Neural progenitor cell (in vitro differentiated cells): ENCODE measurements around the gene NDFIP2. TPM values are rescaled to one million over a fixed set of nuclear protein-coding genes. Genes with fewer than 3 reads are reported as not detected.

Experiments used
- DNase-seq: peaks from one replicate; pipeline ENCODE4 v3.0.0-alpha.2; 2016; ENCODE audit warnings: low spot score
- H2AFZ ChIP-seq: fragments of 200-600 bp; sonication (generic); replicated peaks from 2 replicates; pipeline ENCODE4 v1.6.1; 2016; ENCODE audit warnings: antibody characterized with exemption
- H3F3A ChIP-seq: fragments of 200-600 bp; sonication (generic); 2 replicates; pipeline ENCODE4 v1.6.1; 2016; ENCODE audit warnings: antibody characterized with exemption, low read depth
- H3K27ac ChIP-seq: fragments of 200-600 bp; sonication (generic); 2 replicates; pipeline ENCODE4 v1.5.1; 2016; ENCODE audit warnings: mild to moderate bottlenecking
- H3K27me3 ChIP-seq: fragments of 200-600 bp; sonication (generic); 2 replicates; pipeline ENCODE4 v1.6.1; 2016; ENCODE audit warnings: mild to moderate bottlenecking, moderate library complexity
- H3K36me3 ChIP-seq: fragments of 200-600 bp; sonication (generic); 2 replicates; pipeline ENCODE4 v1.5.1; 2016
- H3K4me1 ChIP-seq: fragments of 200-600 bp; sonication (generic); 2 replicates; pipeline ENCODE4 v1.6.1; 2016; ENCODE audit warnings: mixed run types
- H3K4me2 ChIP-seq: fragments of 200-600 bp; sonication (generic); 2 replicates; pipeline ENCODE4 v1.6.1; 2016
- H3K4me3 ChIP-seq: fragments of 200-600 bp; sonication (generic); 2 replicates; pipeline ENCODE4 v1.5.1; 2016
- H3K79me2 ChIP-seq: fragments of 200-600 bp; sonication (generic); 2 replicates; pipeline ENCODE4 v1.6.1; 2016; ENCODE audit warnings: low read depth
- H3K9ac ChIP-seq: fragments of 200-600 bp; sonication (generic); 2 replicates; pipeline ENCODE4 v1.6.1; 2016
- H3K9me3 ChIP-seq: fragments of 200-600 bp; sonication (generic); 2 replicates; pipeline ENCODE4 v1.5.1; 2016; ENCODE audit warnings: low read depth
- H4K20me1 ChIP-seq: fragments of 200-600 bp; sonication (generic); 2 replicates; pipeline ENCODE4 v1.6.1; 2016; ENCODE audit warnings: low read depth
- H3K27ac Mint-ChIP-seq: 3 replicates; pipeline ENCODE4 v1.8.0; 2021; ENCODE audit warnings: mixed read lengths
- H3K27me3 Mint-ChIP-seq: 2 replicates; pipeline ENCODE4 v1.8.0; 2022; ENCODE audit warnings: low read depth, mild to moderate bottlenecking, inconsistent platforms, moderate library complexity, mixed read lengths; ENCODE audit not compliant: insufficient read depth
- H3K36me3 Mint-ChIP-seq: 3 replicates; pipeline ENCODE4 v1.8.0; 2021; ENCODE audit warnings: mixed read lengths
- H3K4me1 Mint-ChIP-seq: 3 replicates; pipeline ENCODE4 v1.8.0; 2021; ENCODE audit warnings: mixed read lengths
- H3K4me3 Mint-ChIP-seq: 3 replicates; pipeline ENCODE4 v1.8.0; 2021; ENCODE audit warnings: mild to moderate bottlenecking, moderate library complexity, mixed read lengths
- H3K9me3 Mint-ChIP-seq: 3 replicates; pipeline ENCODE4 v1.8.0; 2020; ENCODE audit warnings: mixed read lengths
- CTCF ChIP-seq: fragments of 200-600 bp; sonication (generic); IDR thresholded peaks from 2 replicates; pipeline ENCODE4 v1.5.1; 2017; ENCODE audit warnings: antibody characterized with exemption, mild to moderate bottlenecking
- EZH2 ChIP-seq: fragments of 200-600 bp; sonication (generic); IDR thresholded peaks from 2 replicates; pipeline ENCODE4 v1.6.1; 2017; ENCODE audit warnings: antibody characterized with exemption, mild to moderate bottlenecking, moderate library complexity
- EZH2phosphoT487 ChIP-seq: fragments of 200-600 bp; sonication (generic); IDR thresholded peaks from 2 replicates; pipeline ENCODE4 v1.6.1; 2017; ENCODE audit warnings: antibody characterized with exemption
- total RNA-seq: library from RNA; depleted of rRNA; stranded (reverse); fragments of >200 nt; gene quantifications from 2 replicates; pipeline ENCODE4 v1.2.3, GENCODE V29; 2015; ENCODE audit warnings: low replicate concordance

NDFIP2 gene
- total RNA-seq, 1 donor from 2014 or later, result 25.4 TPM

- Histone ChIP-seq H3K27ac (no peak overlapping the region), H3F3A (no peaks in the 10 kb centered on the region), H3K27me3 (no peaks in the 10 kb centered on the region), H3K36me3 (no peaks in the 10 kb centered on the region), H3K4me1 (no peaks in the 10 kb centered on the region), H3K79me2 (no peaks in the 10 kb centered on the region), H3K4me2 (no peak overlapping the region), H3K4me3 (no peak overlapping the region), H3K9me3 (no peaks in the 10 kb centered on the region), H3K9ac (no peak overlapping the region), H4K20me1 (no peaks in the 10 kb centered on the region), H2AFZ (no peak overlapping the region)
- no peak for TF ChIP-seq CTCF
- TF ChIP-seq EZH2phosphoT487, result no peak
- no peak for TF ChIP-seq EZH2
- Mint-ChIP-seq H3K36me3 (peaks cover 3% of the 10 kb centered on the region), H3K27ac (no peak overlapping the region), H3K9me3 (peaks cover 25% of the 10 kb centered on the region), H3K4me3 (no peak overlapping the region), H3K4me1 (peaks cover 2% of the 10 kb centered on the region), H3K27me3 (peaks cover 9% of the 10 kb centered on the region)
- DNase-seq, result no peak
These were observed 122.0 kb downstream of the NDFIP2 start for GRCh38 chr13:79602936-79603335.

GRCh38 chr13:79604752-79605151 is 123.8 kb downstream of the NDFIP2 start:
- H3K27ac Mint-ChIP-seq, result no peak overlapping the region
- peaks cover 7% of the 10 kb centered on the region for H3K27me3 Mint-ChIP-seq
- DNase-seq, result no peak
- no peaks in the 10 kb centered on the region for H3K79me2 ChIP-seq
- TF ChIP-seq EZH2phosphoT487, result no peak
- no peak for TF ChIP-seq CTCF
- no peak for TF ChIP-seq EZH2
- no peaks in the 10 kb centered on the region for H3K9me3 ChIP-seq
- peaks cover 3% of the 10 kb centered on the region for H3K36me3 Mint-ChIP-seq
- no peak overlapping the region for H3K4me2 ChIP-seq
- H3K4me1 Mint-ChIP-seq, result no peaks in the 10 kb centered on the region
- no peaks in the 10 kb centered on the region for H3F3A ChIP-seq
- no peak overlapping the region for H3K27ac ChIP-seq
- H3K4me3 ChIP-seq, result no peak overlapping the region
- H3K36me3 ChIP-seq, result no peaks in the 10 kb centered on the region
- no peaks in the 10 kb centered on the region for H3K4me1 ChIP-seq
- H3K9me3 Mint-ChIP-seq, result peaks cover 24% of the 10 kb centered on the region
- no peak overlapping the region for H3K9ac ChIP-seq
- H3K4me3 Mint-ChIP-seq, result no peak overlapping the region
- H3K27me3 ChIP-seq, result no peaks in the 10 kb centered on the region
- no peaks in the 10 kb centered on the region for H4K20me1 ChIP-seq
- no peak overlapping the region for H2AFZ ChIP-seq

Other genes starting within 250 kb of the NDFIP2 start
- 80.7 and 136 TPM in 2 replicates for gene RBM26, start 74.9 kb upstream of the NDFIP2 start, total RNA-seq